GM12874 (cell line): Measurements from ENCODE around the gene ROCK2.

Source experiments
- CTCF ChIP-seq: IDR thresholded peaks from 2 replicates; pipeline ENCODE4 v1.5.1; 2011; ENCODE audit warnings: low read depth, mild to moderate bottlenecking, control low read depth, low read length, moderate library complexity; ENCODE audit not compliant: insufficient read depth

The ROCK2 gene

GRCh38 chr2:11325961-11326676 is 18.3 kb downstream of the ROCK2 start:
- TF ChIP-seq CTCF, result no peak

- no peak for TF ChIP-seq CTCF
Observed at GRCh38 chr2:11321847-11322246, 22.6 kb downstream of the ROCK2 start.

GRCh38 chr2:11320698-11321492 is 23.5 kb downstream of the ROCK2 start:
- no peak for TF ChIP-seq CTCF

GRCh38 chr2:11319939-11320338 is 24.5 kb downstream of the ROCK2 start:
- no peak for TF ChIP-seq CTCF

GRCh38 chr2:11315074-11315705 is 29.2 kb downstream of the ROCK2 start:
- TF ChIP-seq CTCF, result no peak

GRCh38 chr2:11314487-11314886 is 29.9 kb downstream of the ROCK2 start:
- no peak for TF ChIP-seq CTCF

- TF ChIP-seq CTCF, result no peak
Observed at GRCh38 chr2:11312770-11313471, 31.5 kb downstream of the ROCK2 start.
